GM11168 (cell line): ENCODE measurements around the gene AWAT2.

Experiments
- in situ Hi-C: fragments of 300-500 bp; cut with MboI; formaldehyde crosslinking; loops from one replicate; pipeline ENCODE4 v1.12.0; 2022; ENCODE audit warnings: low sequenced_read_pairs; ENCODE audit not compliant: unreplicated experiment

AWAT2 gene

GRCh38 chrX:70042399-70043371 lies 7.1 kb downstream of the AWAT2 start:
- in situ Hi-C loops, result no loop called here

DNA sequence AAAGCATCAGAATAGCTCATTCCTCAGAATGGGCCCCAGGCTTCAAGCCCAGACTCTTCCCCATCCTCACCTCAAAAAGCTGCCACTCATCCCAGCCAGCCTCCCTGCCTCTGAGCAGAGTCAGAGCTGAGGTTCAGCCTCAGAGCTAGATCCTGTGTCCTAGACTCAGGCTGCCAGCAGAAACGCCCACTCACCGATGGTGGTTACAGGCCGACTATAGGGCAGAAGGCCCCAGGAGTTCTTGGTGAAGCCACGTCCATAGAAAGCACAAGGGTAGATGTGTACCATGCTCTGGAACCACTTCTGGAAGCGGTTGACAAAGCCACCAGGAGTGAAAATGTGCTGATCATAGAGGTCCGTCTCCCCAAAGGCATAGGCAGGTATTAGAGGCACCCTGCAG lies 7.7 kb downstream of the AWAT2 start:
- in situ Hi-C loops, result no loop called here

DNA sequence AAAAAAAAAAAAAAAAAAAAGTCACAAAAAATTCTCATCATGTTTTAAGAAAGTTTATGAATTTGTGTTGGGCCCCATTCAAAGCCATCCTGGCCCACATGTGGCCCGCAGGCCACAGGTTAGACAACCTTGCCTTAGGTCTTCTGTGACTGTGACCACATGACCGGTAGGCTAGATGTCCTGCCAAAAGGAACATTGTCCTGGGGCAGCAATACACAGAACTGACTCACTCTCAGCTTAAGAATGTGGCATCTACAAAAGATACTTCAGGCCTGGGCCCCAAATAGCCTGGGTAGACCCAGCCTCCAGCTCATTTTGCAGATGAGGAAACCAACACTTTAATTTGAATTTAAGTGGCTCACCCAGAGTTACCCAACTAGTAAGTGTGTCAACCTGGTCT lies 10.0 kb downstream of the AWAT2 start:
- in situ Hi-C loops, result no loop called here

DNA sequence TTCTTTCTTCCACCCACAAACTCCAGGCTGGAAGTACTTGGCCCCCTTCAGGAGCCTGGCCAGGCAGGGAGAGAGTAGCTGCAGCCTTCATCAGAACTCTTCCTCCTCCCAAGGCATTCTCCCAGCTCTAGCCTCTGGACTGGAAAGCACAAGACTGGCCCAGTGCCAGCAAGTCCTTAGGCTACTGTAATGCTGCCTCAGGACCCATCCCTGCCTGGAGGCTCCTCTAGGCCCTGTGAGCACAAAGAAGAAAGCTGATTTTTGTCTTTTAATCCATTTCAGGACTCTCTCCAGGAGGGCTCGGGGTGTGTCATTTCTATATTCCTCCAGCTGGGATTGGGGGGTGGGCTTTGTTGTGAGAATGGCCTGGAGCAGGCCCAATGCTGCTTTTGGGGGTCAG lies 10.8 kb downstream of the AWAT2 start:
- in situ Hi-C loops, result no loop called here

- in situ Hi-C loops, result no loop called here
Measured at GRCh38 chrX:70038515-70038914, 11.2 kb downstream of the AWAT2 start.

DNA sequence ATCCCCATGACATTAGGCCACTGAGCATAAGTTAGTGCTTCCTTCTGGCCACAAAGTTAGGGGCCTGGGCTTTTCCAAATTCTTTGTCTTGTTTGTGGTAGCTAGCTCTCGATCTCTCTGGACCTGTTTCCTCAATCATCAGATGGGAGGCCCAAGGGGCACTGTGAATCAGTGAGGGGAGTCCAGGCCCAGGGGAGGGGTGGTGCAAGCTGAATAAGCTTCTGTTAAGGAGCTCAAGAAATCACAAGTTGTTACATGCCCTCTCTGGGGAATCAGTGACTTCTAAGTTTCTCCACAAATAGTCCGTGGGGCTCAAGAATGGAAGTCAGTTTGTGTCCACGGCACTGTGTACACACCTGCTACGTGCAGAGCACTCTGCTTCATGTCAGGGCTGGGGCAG lies 15.1 kb downstream of the AWAT2 start:
- in situ Hi-C loops, result no loop called here

- in situ Hi-C loops, result no loop called here
Measured at GRCh38 chrX:70033348-70034051, 16.2 kb downstream of the AWAT2 start.

DNA sequence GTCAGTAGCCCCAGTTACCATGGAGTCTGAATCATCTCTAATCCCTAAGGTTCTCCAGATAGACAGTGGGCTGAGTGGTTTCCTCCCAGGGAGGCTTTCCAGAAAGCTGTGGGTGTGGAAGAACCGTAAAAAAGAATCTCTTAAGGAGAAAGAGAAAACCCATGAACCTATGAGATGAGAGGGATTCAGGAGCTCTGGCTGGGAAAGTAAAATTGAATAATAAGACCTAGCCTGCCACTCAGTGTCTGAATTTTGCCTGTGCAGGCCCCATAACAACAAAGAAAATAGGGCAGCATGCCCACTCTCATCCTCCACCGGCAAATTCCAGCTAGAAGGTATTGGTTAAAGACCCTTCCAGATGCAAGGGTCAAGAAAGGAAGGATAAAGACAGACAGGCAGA lies 16.9 kb downstream of the AWAT2 start:
- in situ Hi-C loops, result no loop called here

GRCh38 chrX:70030301-70030767 lies 19.4 kb downstream of the AWAT2 start:
- in situ Hi-C loops, result no loop called here

GRCh38 chrX:70029863-70030262 lies 19.9 kb downstream of the AWAT2 start:
- in situ Hi-C loops, result loop anchor here (10.0 kb wide), 1 partner anchor 495 kb away; no protein-coding TSS in a partner anchor

DNA sequence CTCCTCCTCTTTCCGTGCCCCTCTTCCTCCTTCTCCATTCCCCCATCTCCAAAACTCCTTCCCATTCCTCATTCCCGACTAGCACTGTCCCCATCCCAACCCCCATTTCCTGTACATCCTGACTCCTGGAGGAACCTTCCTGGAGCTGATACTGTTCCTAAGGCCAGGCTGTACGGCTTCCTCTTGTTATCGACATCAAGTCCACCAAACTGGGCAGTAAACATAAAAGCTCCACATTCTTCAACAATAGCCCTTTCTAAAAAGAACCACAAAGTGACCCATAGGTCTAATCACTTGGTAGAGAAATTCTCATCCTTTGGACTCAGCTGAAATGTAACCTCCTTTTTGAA lies 22.9 kb downstream of the AWAT2 start:
- in situ Hi-C loops, result loop anchor here (10.0 kb wide), 1 partner anchor 492 kb away; no protein-coding TSS in a partner anchor

- in situ Hi-C loops, result loop anchor here (10.0 kb wide), 1 partner anchor 491 kb away; no protein-coding TSS in a partner anchor
Measured at GRCh38 chrX:70026112-70026850, 23.5 kb downstream of the AWAT2 start.

DNA sequence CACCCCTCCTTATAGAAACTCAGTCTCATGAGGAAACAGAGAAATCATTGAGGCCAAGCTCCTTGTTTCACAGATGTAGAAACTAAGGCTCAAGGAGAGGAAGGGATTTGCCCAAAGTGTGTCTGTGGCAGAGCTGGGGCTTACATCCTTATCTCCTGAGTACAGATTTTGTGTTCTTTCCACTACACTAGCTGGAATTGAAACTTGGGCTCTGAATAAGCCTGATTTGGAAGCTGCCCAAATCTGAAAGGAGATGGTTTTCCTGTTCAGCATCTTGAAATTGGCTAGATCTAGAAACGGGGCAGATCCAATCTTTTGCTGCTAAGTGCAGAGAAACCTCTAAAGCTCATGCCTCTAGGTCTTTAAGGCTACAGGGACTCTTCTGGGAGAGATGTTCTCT lies 24.3 kb downstream of the AWAT2 start:
- in situ Hi-C loops, result loop anchor here (10.0 kb wide), 1 partner anchor 491 kb away; no protein-coding TSS in a partner anchor

GRCh38 chrX:70022616-70023015 lies 27.1 kb downstream of the AWAT2 start:
- in situ Hi-C loops, result loop anchor here (10.0 kb wide), 1 partner anchor 488 kb away; no protein-coding TSS in a partner anchor

- in situ Hi-C loops, result no loop called here
Measured at GRCh38 chrX:70016513-70016912, 33.2 kb downstream of the AWAT2 start.

GRCh38 chrX:70013466-70014381 lies 36.0 kb downstream of the AWAT2 start:
- in situ Hi-C loops, result no loop called here

- in situ Hi-C loops, result no loop called here
Measured at GRCh38 chrX:70012756-70013155, 37.0 kb downstream of the AWAT2 start.

DNA sequence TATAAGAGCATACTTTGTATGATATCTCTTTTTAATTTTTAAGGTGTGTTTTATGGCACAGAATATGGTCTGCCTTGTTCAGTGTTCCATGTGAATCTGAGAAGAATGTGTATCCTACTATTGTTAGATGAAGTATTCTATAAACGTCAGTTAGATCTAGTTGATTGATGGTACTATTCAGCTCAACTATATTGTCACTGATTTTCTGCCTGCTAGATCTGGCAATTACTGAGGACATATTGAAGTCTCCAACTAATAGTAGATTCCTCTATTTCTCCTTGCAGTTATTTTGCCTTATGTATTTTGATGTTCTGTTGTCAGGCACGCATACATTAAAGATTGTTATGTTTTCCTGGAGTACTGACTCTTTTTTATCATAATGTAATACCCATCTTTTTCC lies 39.8 kb downstream of the AWAT2 start:
- in situ Hi-C loops, result no loop called here

DNA sequence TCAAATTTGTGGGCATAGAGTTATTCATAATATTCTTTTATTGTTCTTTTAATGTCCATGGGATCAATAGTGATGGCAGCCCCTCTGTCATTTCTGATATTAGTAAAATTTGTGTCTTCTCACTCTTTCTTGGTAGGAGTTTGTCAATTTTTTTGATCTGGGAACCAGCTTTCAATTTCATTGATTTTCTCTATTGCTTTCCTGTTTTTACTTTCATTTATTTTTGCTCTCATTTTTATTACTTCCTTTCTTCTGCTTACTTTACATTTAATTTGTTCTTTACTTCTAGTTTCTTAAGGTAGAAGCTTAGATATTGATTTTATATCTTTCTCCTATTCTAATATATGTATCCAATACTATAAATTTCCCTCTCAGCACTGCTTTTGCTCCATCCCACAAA lies 40.7 kb downstream of the AWAT2 start:
- in situ Hi-C loops, result no loop called here
